GM12875 (cell line): ENCODE measurements around the gene DAB1.

Experiments used
- H3K4me3 ChIP-seq: one replicate; pipeline ENCODE4 v1.5.1; 2011; ENCODE audit warnings: low read depth, low read length, control low read depth
- CTCF ChIP-seq: IDR thresholded peaks from 2 replicates; pipeline ENCODE4 v1.5.1; 2011; ENCODE audit warnings: low read depth, mild to moderate bottlenecking, control low read depth, inconsistent platforms, low read length, moderate library complexity, borderline replicate concordance; ENCODE audit not compliant: insufficient read depth

The DAB1 gene

GRCh38 chr1:57064379-57065140 is 359.3 kb downstream of the DAB1 start:
- H3K4me3 ChIP-seq: no peak overlapping the region

GRCh38 chr1:57063406-57064125 is 360.3 kb downstream of the DAB1 start:
- TF ChIP-seq CTCF: no peak
- H3K4me3 ChIP-seq: no peak overlapping the region

More at GRCh38 chr1:57064379-57065140, 359.3 kb downstream of the DAB1 start:
- TF ChIP-seq CTCF: no peak

GRCh38 chr1:57061369-57061768 is 362.5 kb downstream of the DAB1 start:
- TF ChIP-seq CTCF: no peak
- H3K4me3 ChIP-seq: no peak overlapping the region

- TF ChIP-seq CTCF: no peak
Measured at GRCh38 chr1:57060451-57060850, 363.4 kb downstream of the DAB1 start.

GRCh38 chr1:57058652-57059501 is 365.0 kb downstream of the DAB1 start:
- TF ChIP-seq CTCF: no peak
- H3K4me3 ChIP-seq: no peak overlapping the region

More at GRCh38 chr1:57060451-57060850, 363.4 kb downstream of the DAB1 start:
- H3K4me3 ChIP-seq: no peak overlapping the region

- no peak for TF ChIP-seq CTCF
Measured at GRCh38 chr1:57048856-57049255, 375.0 kb downstream of the DAB1 start.

More at GRCh38 chr1:57048856-57049255, 375.0 kb downstream of the DAB1 start:
- H3K4me3 ChIP-seq: no peak overlapping the region
